Sigmoid colon (tissue), 4 donors: ENCODE measurements around the gene STXBP3.

Source experiments
- POLR2AphosphoS5 ChIP-seq, 4 donors: sonication (generic); formaldehyde crosslinking; IDR thresholded peaks; one replicate each; pipeline ENCODE4 v1.6.1; 2017; ENCODE audit warnings: antibody characterized with exemption in 4 of 4
- TF ChIP-seq, protein P1 (sequence below), 4 experiments: fragments of 450-650 bp in 3 of 4; fragments of 200-600 bp in 1 of 4; IDR thresholded peaks; one replicate each; pipeline ENCODE4 v1.5.1; 2016 to 2019; ENCODE audit warnings: antibody characterized with exemption in 4 of 4, mild to moderate bottlenecking in 3 of 4, moderate library complexity in 2 of 4

DNA sequence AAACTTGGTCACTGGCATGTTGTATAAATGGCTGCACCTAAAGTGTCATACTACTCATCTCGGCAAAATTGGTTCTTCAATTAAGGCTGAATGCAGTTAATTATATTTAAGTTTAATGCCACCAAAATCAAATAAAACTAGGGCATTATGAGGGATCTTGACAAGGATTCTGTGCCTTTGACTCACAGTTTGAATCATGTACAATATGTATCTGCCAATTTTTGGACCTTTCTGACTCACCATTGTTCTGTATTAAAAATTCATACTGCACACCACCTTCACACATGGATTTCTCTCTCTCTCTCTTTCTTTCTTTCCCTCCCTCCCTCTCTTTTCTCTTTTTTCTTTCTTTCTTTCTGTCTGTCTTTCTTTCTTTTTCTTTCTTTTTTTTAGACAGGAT, 14.1 kb upstream of the STXBP3 start:
- TF ChIP-seq, protein P1, sequence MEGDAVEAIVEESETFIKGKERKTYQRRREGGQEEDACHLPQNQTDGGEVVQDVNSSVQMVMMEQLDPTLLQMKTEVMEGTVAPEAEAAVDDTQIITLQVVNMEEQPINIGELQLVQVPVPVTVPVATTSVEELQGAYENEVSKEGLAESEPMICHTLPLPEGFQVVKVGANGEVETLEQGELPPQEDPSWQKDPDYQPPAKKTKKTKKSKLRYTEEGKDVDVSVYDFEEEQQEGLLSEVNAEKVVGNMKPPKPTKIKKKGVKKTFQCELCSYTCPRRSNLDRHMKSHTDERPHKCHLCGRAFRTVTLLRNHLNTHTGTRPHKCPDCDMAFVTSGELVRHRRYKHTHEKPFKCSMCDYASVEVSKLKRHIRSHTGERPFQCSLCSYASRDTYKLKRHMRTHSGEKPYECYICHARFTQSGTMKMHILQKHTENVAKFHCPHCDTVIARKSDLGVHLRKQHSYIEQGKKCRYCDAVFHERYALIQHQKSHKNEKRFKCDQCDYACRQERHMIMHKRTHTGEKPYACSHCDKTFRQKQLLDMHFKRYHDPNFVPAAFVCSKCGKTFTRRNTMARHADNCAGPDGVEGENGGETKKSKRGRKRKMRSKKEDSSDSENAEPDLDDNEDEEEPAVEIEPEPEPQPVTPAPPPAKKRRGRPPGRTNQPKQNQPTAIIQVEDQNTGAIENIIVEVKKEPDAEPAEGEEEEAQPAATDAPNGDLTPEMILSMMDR (IDR thresholded peaks at IDR 0.05) = no peak
- TF ChIP-seq POLR2AphosphoS5 (IDR thresholded peaks at IDR 0.05) = no peak
